Loucy (cell line): ENCODE measurements around the gene HS3ST2.

Experiments used
- EZH2phosphoT487 ChIP-seq: fragments of 200-600 bp; IDR thresholded peaks from 2 replicates; pipeline ENCODE4 v1.6.1; 2018; ENCODE audit warnings: antibody characterized with exemption, mild to moderate bottlenecking, moderate library complexity, borderline replicate concordance
- TF ChIP-seq, protein P1 (sequence below): fragments of 200-600 bp; sonication (generic); conservative IDR thresholded peaks from 2 replicates; pipeline ENCODE4 v1.5.1; 2014; ENCODE audit warnings: mild to moderate bottlenecking, antibody characterized with exemption, low read length

DNA sequence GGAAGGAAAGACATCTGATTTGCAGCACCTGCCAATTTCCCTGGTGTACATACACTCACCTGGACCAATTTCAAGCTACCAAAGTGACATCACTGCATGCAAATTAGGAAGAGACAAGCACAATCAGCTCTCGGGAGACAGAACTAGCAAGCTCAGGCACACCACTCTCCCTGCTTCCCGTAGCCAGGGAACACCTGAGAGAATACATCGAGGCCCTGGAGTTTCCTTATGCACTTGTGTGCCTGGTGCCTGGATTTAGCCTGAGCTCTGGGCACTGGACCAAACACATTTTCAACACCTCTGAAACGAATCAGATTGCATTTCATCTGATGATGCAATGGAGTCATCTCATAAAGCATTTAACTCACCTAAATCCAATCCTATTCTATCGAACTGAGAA lies 110.5 kb downstream of the HS3ST2 start:
- TF ChIP-seq, protein P1, sequence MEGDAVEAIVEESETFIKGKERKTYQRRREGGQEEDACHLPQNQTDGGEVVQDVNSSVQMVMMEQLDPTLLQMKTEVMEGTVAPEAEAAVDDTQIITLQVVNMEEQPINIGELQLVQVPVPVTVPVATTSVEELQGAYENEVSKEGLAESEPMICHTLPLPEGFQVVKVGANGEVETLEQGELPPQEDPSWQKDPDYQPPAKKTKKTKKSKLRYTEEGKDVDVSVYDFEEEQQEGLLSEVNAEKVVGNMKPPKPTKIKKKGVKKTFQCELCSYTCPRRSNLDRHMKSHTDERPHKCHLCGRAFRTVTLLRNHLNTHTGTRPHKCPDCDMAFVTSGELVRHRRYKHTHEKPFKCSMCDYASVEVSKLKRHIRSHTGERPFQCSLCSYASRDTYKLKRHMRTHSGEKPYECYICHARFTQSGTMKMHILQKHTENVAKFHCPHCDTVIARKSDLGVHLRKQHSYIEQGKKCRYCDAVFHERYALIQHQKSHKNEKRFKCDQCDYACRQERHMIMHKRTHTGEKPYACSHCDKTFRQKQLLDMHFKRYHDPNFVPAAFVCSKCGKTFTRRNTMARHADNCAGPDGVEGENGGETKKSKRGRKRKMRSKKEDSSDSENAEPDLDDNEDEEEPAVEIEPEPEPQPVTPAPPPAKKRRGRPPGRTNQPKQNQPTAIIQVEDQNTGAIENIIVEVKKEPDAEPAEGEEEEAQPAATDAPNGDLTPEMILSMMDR, result no peak
- no peak for TF ChIP-seq EZH2phosphoT487
